GM21619 (cell line): Measurements from ENCODE around the gene EIF4B.

Experiments
- ATAC-seq: cut with Tn5 transposase; IDR thresholded peaks from one replicate; pipeline ENCODE4 v1.9.1; 2021; ENCODE audit not compliant: unreplicated experiment

The EIF4B gene

DNA sequence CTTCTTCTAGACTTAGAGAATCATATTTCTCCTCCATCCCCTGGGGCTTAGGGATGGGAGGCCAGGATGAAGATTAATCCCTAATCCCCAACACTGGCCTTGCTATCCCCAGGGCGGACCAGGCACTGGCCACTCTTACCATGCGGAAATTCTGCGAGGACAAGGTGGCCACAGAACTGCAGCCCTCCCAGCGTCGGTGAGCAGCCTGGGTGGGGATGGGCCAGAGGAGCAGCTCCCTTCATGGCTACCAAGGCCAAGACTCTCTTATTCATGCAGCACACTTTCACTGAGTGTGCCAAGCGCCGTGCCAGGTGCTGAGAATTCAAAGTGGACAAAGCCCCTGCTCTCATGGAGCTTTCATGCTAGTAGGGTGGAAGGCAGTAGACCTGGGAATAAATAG, 50.6 kb downstream of the EIF4B start:
- no peak for ATAC-seq

DNA sequence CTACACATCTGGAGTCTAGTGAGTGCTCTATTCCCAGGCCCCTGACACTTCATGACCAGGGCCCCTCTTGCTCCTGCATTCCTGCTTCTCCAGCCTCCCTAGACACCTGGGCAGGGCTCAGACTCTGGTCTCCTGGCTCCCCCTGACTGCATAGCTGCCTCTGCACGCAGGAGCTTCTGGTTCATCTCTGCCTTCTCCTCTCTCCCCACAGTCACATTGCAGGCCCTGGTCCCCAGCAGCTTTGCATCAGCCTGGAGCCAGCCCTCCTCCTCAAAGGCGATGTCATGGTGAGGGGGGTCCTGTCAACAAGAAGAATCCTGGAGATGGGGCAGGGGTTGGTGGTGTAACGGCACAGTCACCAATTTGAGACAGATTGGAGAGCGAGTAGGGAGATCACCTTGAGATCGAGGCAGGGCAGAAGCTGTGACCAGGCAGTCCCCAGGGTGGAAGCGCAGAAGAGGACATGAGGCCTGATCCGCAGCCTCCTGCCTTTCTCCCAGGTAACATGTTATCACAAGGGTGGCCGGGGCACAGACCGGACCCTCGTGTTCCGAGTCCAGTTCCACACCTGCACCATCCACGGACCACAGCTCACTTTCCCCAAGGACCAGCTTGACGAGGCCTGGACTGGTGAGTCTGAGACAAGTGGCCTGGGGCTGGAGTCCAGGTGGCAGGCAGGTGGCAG, 51.7 kb downstream of the EIF4B start:
- no peak for ATAC-seq

DNA sequence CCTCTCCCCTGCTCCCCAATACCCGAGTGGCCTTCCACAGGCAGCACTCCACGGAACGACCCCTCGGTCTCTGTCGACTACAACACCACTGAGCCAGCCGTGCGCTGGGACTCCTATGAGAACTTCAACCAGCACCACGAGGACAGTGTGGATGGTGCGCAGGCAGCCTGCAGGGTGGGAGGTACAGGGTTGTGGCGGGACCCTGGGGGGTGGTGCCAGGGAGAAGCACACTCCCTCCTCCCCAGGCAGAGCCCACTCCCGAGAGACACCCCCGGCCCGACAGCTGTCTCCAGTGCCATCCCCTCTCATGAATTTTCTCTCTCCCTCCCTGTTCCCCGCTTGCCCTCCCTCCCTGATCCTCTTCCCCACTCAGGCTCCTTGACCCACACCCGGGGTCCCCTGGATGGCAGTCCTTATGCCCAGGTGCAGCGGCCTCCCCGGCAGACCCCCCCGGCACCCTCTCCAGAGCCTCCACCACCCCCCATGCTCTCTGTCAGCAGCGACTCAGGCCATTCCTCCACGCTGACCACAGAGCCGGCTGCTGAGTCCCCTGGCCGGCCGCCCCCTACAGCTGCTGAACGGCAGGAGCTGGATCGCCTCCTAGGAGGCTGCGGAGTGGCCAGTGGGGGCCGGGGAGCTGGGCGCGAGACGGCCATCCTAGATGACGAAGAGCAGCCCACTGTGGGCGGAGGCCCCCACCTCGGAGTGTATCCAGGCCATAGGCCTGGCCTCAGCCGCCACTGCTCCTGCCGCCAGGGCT, 52.6 kb downstream of the EIF4B start:
- no peak for ATAC-seq

DNA sequence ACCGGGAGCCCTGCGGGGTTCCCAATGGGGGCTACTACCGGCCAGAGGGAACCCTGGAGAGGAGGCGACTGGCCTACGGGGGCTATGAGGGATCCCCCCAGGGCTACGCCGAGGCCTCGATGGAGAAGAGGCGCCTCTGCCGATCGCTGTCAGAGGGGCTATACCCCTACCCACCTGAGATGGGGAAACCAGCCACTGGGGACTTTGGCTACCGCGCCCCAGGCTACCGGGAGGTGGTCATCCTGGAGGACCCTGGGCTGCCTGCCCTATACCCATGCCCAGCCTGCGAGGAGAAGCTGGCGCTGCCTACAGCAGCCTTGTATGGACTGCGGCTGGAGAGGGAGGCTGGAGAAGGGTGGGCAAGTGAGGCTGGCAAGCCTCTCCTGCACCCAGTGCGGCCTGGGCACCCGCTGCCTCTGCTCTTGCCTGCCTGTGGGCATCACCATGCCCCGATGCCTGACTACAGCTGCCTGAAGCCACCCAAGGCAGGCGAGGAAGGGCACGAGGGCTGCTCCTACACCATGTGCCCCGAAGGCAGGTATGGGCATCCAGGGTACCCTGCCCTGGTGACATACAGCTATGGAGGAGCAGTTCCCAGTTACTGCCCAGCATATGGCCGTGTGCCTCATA, 53.3 kb downstream of the EIF4B start:
- ATAC-seq = no peak

DNA sequence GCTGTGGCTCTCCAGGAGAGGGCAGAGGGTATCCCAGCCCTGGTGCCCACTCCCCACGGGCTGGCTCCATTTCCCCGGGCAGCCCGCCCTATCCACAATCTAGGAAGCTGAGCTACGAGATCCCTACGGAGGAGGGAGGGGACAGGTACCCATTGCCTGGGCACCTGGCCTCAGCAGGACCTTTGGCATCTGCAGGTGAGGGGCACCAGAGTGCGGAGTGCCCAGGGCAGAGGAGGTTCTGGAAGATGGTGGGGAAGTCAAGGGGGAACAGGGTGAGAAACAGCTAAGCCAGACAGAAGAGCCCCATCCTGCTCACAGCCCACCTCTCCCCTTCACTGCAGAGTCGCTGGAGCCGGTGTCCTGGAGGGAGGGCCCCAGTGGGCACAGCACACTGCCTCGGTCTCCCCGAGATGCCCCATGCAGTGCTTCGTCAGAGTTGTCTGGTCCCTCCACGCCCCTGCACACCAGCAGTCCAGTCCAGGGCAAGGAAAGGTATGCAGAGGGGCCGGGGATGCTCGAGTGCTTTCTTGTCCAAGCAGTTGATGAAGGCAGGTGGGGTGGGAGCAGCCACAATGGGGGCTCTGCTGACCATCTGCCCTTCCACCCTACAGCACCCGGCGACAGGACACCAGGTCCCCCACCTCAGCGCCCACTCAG, 53.9 kb downstream of the EIF4B start:
- ATAC-seq = no peak

DNA sequence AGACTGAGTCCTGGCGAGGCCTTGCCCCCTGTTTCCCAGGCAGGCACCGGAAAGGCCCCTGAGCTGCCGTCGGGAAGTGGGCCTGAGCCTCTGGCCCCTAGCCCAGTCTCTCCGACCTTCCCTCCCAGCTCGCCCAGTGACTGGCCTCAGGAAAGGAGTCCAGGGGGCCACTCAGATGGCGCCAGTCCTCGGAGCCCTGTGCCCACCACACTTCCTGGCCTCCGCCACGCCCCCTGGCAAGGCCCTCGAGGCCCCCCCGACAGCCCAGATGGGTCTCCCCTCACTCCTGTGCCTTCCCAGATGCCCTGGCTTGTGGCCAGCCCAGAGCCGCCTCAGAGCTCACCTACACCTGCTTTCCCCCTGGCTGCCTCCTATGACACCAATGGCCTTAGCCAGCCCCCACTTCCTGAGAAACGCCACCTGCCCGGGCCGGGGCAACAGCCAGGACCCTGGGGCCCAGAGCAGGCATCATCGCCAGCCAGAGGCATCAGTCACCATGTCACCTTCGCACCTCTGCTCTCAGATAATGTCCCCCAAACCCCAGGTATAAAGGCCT, 54.5 kb downstream of the EIF4B start:
- ATAC-seq = no peak

DNA sequence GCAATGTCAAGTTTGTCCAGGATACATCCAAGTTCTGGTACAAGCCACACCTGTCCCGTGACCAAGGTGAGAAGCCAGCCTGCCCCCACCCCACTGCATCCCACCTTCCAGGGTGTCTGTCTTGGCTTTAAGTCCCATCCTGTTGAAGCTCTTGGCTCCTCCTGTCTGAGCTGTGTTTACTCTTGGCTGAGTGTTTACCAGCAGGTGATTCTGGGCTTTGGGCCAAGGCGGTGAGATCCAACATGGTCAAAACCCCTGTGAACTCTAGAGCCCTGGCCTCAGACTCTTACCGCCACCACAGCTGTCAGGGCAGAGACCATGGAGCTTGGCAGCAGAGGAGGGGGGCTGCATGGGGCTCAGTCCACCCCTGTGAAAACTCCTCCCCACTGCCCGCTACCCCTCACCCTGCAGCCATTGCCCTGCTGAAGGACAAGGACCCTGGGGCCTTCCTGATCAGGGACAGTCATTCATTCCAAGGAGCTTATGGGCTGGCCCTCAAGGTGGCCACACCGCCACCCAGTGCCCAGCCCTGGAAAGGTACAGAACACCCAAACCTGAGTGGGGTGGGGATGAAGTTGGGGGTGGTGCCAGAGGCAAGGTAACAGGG, 55.3 kb downstream of the EIF4B start:
- ATAC-seq = no peak

DNA sequence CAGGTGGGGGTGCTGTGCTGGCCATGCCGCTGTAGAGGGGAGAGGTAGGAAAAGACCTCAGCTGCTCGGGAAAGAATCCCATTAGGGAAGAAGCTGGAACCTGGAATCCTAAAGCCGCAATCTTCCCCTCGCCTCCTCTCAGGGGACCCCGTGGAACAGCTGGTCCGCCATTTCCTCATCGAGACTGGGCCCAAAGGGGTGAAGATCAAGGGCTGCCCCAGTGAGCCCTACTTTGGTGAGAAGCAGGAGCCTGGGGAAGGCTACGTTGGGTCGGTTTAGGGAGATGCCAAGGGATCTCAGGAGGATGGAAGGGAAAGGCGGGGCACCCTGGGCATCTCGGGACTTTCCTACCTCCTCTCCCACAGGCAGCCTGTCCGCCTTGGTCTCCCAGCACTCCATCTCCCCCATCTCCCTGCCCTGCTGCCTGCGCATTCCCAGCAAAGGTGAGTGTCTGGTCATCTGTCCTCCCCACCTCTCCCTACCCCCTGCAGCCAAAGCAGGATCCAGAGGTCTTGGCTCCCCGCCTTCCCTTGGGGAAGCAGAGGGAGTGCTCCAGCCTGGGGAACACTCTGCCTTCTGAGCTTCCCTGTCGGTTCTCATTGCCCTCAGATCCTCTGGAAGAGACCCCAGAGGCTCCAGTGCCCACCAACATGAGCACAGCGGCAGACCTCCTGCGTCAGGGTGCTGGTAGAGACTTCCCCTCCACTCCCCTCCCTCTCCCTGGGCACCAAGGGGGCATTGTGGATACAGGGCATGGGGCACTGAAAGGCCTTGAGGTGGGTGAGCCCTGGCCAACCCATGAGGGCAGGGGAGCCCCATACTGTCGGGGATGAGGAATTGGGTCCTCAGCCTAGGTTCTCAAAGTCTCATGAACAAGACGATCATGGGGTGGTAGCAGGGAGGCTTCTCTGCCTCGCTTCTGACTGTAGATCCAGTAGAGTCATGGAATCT, 56.0 kb downstream of the EIF4B start:
- ATAC-seq = no peak

DNA sequence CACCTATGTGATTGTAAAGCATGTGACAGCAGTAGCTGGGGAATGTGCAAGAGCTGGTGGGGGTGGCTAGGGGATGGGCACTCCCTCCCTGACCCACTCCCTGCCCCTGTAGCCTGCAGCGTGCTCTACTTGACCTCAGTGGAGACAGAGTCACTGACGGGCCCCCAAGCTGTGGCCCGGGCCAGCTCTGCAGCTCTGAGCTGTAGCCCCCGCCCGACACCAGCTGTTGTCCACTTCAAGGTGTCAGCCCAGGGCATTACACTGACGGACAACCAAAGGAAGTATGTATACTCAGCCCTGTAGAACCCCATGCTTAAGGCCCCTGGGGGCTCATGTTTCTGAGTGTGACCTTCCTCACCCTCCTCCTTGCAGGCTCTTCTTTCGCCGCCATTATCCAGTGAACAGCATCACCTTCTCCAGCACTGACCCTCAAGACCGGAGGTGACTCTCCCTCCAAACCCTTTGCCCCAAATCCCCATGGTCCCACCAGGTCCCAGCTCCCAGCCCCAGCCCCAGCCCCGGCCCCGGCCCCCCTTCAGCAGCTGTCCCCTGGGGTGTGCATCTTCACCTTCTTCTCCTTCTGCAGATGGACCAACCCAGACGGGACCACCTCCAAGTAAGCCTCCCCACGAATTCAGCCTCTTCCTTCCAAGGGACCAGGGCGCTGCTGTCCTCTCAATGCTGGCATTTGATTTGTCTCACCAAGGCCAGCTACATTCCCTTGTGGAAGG, 56.9 kb downstream of the EIF4B start:
- ATAC-seq = no peak

DNA sequence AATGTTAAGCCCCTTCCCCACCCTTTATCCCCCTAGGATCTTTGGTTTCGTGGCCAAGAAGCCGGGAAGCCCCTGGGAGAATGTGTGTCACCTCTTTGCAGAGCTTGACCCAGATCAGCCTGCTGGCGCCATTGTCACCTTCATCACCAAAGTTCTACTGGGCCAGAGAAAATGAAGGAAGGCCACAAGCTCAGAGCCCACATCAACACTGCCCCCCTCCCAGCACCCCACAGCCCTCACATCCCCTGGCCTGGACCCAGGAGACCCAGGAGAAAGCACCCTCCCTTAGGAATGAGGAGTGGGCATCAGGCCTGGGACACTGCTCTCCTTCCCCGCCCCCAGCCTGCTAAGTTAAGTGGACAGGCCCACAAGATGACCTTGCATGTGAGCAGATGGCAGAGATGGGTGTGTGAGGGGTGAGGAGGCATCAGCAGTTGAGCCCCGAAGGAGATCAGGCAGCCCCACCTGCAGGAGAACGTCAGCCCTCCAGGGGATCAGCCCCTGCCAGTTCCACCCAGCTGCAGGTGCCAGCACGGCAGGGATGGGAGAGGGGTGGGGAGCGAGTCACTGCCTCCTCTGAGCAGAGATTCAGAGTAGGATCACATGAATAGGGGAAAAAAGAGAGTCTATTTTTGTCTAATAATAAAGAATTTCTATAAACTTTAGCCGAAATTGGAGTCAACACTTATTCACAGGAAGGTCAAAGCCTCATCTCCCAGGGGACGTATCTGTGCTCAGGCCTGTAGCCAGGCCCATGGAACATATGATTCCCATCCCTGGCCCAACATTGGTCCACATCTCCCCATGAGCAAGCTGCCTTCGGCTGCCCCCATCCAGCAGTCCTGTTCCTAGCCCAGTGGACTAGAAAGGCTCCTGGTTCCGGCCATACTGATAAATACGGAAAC, 57.7 kb downstream of the EIF4B start:
- no peak for ATAC-seq

DNA sequence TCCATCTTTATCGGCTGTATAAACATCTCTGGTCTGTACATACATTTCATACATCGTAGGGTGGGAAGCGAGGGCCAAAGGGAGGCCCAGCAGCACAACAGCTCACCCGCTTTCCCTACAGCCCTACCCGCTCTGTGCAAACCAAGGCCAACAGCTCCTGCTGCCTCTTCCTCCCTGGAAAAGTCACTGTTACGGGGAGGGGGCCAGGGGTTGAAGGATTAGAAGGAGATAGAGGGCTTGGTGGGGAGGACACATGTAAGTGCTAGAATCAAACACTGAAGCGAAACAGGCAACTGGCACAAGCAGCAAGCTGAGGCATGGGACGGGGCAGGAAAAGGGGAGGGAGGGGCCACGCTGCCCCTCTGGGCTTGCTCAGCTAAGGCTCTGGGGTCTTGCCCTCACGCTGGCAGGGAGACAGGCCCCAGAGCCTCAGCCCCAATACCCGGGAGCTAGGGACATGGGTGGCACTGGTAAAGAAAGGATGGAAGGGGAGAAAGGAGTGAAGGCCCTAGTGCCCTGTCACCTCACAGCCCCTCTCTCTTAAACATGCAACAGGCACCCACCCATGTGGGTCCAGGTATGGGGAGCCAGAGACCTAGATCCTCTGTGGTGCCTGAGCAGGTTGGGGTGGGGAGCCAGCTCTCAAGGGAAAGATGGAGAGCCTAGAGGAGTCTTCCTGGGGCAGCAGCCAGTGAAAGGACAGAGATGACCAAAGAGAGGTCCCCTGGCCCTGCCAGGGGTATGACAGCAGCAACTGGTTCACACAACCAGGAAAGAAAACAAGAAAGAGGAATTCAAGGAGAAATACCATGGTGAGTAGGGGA, 58.6 kb downstream of the EIF4B start:
- no peak for ATAC-seq

DNA sequence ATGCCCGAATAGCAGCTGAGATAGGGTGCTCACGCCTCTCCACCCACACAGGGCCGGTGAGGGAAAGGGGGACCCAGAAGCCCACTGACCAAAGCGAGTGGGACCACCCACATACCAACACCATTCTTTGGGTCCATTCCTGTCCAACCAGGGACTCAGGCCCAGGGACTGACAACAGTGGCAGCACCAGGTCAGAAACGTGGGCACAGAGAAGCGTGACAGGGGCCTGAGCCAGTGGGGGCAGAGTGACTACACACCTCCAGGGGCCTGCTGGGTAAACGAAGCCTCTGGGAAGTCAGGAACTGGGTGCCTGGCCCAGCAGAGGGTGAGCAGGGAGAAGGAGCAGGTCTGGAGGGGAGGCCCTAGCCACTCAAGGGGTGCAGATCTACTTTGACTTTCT, 59.2 kb downstream of the EIF4B start:
- ATAC-seq = no peak

DNA sequence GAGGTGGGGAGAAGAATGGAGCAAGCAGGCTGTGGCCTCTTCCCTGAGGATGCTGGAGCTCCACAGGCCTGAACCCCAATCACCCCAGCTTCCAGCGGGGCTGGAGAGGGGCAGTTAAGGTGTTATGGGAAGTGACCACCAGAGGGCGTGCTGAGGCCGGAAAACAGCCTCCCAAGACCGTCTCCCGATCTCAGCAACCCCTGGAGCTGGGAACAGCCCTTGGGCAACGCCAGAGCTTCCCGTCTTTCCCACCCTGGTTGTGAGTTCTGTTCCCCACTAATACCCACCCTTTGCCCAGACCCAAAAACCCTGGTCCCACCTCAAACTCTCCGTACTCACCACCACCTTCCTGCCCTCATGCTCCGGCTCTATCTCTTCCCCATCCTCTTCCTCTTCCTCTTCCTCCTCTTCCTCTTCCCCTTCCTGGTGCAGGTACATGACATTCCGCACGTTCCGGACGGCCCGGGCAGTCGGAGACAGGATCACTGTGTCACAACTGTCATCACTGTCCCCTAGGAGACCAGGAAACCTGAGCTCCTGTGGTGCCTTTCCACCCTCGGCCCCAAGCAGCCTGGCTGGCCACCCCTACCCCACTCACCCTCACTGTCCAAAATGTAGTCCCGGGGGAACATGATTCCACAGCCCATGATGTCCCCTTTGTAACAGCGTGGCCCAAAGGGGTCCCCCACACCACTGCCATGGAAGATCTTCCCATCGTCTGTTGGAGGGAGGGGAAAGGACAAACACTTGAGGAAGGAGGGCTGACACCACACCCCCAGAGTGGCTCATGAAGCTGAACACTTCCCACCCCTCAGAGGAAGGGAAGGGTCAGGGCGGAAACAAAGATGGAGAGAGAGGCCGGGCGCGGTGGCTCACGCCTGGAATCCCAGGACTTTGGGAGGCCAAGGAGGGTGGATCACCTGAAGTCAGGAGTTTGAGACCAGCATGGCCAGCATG, 60.0 kb downstream of the EIF4B start:
- no peak for ATAC-seq

DNA sequence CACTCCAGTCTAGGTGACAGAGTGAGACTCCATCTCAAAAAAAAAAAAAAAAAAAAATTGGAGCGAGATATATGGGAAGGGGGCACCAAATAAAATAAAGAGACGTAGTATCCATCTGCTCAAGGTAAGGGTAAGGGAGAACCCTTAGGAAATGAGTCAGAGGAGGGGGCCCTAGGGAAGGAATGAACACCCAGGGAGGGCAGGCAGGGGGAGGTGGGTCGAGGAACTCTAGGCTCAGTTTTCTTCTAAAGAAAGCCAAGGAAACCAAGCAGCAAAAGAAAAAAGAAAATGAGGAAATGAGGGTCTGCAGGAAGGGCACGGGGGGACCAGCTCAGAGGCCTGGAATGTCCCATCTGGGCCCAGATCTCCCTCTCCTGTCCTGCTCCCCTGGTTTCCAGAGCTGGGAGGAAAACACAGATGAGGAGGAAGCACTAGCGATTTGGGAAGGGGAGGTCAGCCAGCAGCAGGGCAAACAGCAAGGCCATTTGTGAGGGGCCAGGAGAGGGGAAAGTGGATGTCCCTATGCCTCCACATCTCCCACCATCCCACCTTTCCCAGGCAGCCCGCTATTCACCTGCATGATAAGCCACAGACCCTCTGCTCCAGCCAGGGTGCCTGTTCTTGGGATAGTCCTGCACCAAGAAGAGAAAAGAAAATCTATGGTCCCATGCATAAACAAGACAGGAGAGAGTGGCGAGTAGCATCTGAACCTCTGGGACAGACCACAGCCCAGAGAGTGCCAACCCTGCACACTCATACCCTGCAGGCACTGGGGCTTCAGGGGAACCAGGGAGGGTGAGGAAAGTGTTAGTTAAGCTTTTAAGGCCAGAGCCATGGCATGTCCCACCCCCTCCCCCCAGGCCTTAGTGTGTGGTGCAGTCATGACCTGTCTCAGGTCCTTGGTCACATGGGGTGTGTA, 61.1 kb downstream of the EIF4B start:
- no peak for ATAC-seq
